GM12865 (cell line): ENCODE measurements around the gene LRRN2.

Experiments
- DNase-seq: peaks from one replicate; pipeline ENCODE4 v3.0.0; 2010; ENCODE audit warnings: low read depth
- H3K4me3 ChIP-seq: 2 replicates; pipeline ENCODE4 v1.5.1; 2011; ENCODE audit warnings: mild to moderate bottlenecking, low read depth, low read length, control low read depth
- CTCF ChIP-seq: IDR thresholded peaks from 2 replicates; pipeline ENCODE4 v1.5.1; 2011; ENCODE audit warnings: low read length, control low read depth, low read depth, inconsistent platforms; ENCODE audit not compliant: insufficient read depth; ENCODE audit errors: missing control alignments

The LRRN2 gene

GRCh38 chr1:204685236-204686006, at the start of gene LRRN2:
TSS of gene LRRN2 (minus strand) at chr1:204685738. CDS start at chr1:204619992, 65,746 bp downstream.
- no peak for TF ChIP-seq CTCF
- no peak for DNase-seq
- no peak within 1 kb of the TSS for H3K4me3 ChIP-seq

GRCh38 chr1:204735042-204735441, 49.5 kb upstream of the LRRN2 start:
- DNase-seq, result no peak
- no peak overlapping the region for H3K4me3 ChIP-seq
- no peak for TF ChIP-seq CTCF

GRCh38 chr1:204733869-204734596, 48.5 kb upstream of the LRRN2 start:
- no peak for TF ChIP-seq CTCF
- DNase-seq, result no peak
- H3K4me3 ChIP-seq, result no peak overlapping the region

GRCh38 chr1:204733289-204733688, 47.8 kb upstream of the LRRN2 start:
- DNase-seq, result no peak
- TF ChIP-seq CTCF, result no peak
- no peak overlapping the region for H3K4me3 ChIP-seq

- no peak overlapping the region for H3K4me3 ChIP-seq
- no peak for TF ChIP-seq CTCF
- no peak for DNase-seq
These were observed 46.5 kb upstream of the LRRN2 start for GRCh38 chr1:204731985-204732575.

GRCh38 chr1:204731509-204731908, 46.0 kb upstream of the LRRN2 start:
- H3K4me3 ChIP-seq, result no peak overlapping the region
- no peak for TF ChIP-seq CTCF
- DNase-seq, result no peak
